Endothelial cell of umbilical vein (primary cell): ENCODE results near the gene NAA60. TPM values are rescaled to one million over a fixed set of nuclear protein-coding genes. Genes with fewer than 3 reads are reported as not detected.
"Not testable (repeated sequence)": the region's sequence is repeated elsewhere in the genome, so short reads cannot be mapped to it uniquely, and the experiment has no call there.

Experiments used
- BruUV-seq: library from RNA; stranded (reverse); fragments of 400-500 nt; replicated peaks from 2 replicates; lab custom pipeline; 2021; lab: Mats Ljungman, UMichigan
- CTCF ChIA-PET: fragments of 300-600, 350-600 bp; sonication (Branson Sonifier 250); formaldehyde crosslinking; loops from one replicate; lab custom pipeline; 2021; ENCODE audit warnings: antibody characterized with exemption, inconsistent platforms; lab: Charles Lee
- POLR2A ChIA-PET: fragments of 300-600, 350-600 bp; sonication (Branson Sonifier 250); formaldehyde crosslinking; loops from one replicate; lab custom pipeline; 2021; ENCODE audit warnings: antibody characterized with exemption, inconsistent platforms; lab: Charles Lee
- DNase-seq: peaks from one replicate; pipeline ENCODE4 v3.0.0-alpha.2; 2011; ENCODE audit warnings: low read depth, low spot score
- FAIRE-seq: peaks from 2 replicates; lab custom pipeline; 2011; peaks lifted over from hg19 to GRCh38; lab: Jason Lieb, UNC
- H2AFZ ChIP-seq: 2 replicates; pipeline ENCODE4 v1.6.0; 2012; ENCODE audit warnings: low read depth, low read length, control low read depth, inconsistent platforms
- H3K27ac ChIP-seq: 2 replicates; pipeline ENCODE4 v1.5.1; 2011; ENCODE audit warnings: low read depth, mild to moderate bottlenecking, control low read depth, low read length, moderate library complexity; ENCODE audit not compliant: insufficient read depth
- H3K27me3 ChIP-seq, 2 experiments: 2 replicates each; pipeline versions ENCODE4 v1.6.0 to v1.6.1; 2011; ENCODE audit warnings: low read length in 2 of 2, mixed read lengths in 1 of 2; ENCODE audit not compliant: control insufficient read depth in 2 of 2, insufficient read depth in 2 of 2
- H3K36me3 ChIP-seq, 2 experiments: 2 replicates in 1 of 2; 3 replicates in 1 of 2; pipeline ENCODE4 v1.5.1; 2011; ENCODE audit warnings: low read length in 2 of 2, mild to moderate bottlenecking in 1 of 2, moderate library complexity in 1 of 2; ENCODE audit not compliant: control insufficient read depth in 2 of 2, insufficient read depth in 2 of 2; ENCODE audit errors: extremely low read depth in 1 of 2
- H3K4me1 ChIP-seq: 3 replicates; pipeline ENCODE4 v1.5.1; 2011; ENCODE audit warnings: mild to moderate bottlenecking, low read length; ENCODE audit not compliant: control insufficient read depth, insufficient read depth; ENCODE audit errors: extremely low read depth
- H3K4me2 ChIP-seq: 2 replicates; pipeline ENCODE4 v1.6.1; 2011; ENCODE audit warnings: low read length, control low read depth, mixed read lengths; ENCODE audit not compliant: insufficient read depth
- H3K4me3 ChIP-seq, 3 experiments: fragments of 200-600 bp in 1 of 3; sonication (generic), shearing (Covaris generic) in 1 of 3; replicated peaks in 1 of 3; 2 replicates each; pipeline ENCODE4 v1.5.1; 2011 to 2016; ENCODE audit warnings: control low read depth in 3 of 3, low read length in 3 of 3, mild to moderate bottlenecking in 2 of 3, inconsistent platforms in 1 of 3, low read depth in 1 of 3, moderate library complexity in 1 of 3; ENCODE audit not compliant: insufficient read depth in 1 of 3
- H3K79me2 ChIP-seq: 2 replicates; pipeline ENCODE4 v1.6.0; 2012; ENCODE audit warnings: low read length, inconsistent platforms; ENCODE audit not compliant: control insufficient read depth, insufficient read depth
- H3K9ac ChIP-seq: replicated peaks from 2 replicates; pipeline ENCODE3; 2011; ENCODE audit warnings: low read length, control low read depth; ENCODE audit not compliant: insufficient read depth; ENCODE audit errors: extremely low read depth
- H3K9me1 ChIP-seq: replicated peaks from 3 replicates; pipeline ENCODE4 v1.6.0; 2011; ENCODE audit warnings: mild to moderate bottlenecking, low read length; ENCODE audit not compliant: control insufficient read depth, insufficient read depth; ENCODE audit errors: extremely low read depth
- H3K9me3 ChIP-seq: replicated peaks from 2 replicates; pipeline ENCODE4 v1.5.1; 2012; ENCODE audit warnings: low read length, inconsistent platforms; ENCODE audit not compliant: control insufficient read depth, insufficient read depth
- H4K20me1 ChIP-seq: replicated peaks from 2 replicates; pipeline ENCODE3; 2011; ENCODE audit warnings: mild to moderate bottlenecking, low read length; ENCODE audit not compliant: control insufficient read depth, insufficient read depth; ENCODE audit errors: extremely low read depth
- CTCF ChIP-seq, 2 donors: IDR thresholded peaks; 1 replicate in 1 of 2; 2 replicates in 1 of 2; pipeline ENCODE4 v1.5.1; 2011; ENCODE audit warnings: low read length in 2 of 2, mild to moderate bottlenecking in 2 of 2, moderate library complexity in 2 of 2, control low read depth in 1 of 2, inconsistent platforms in 1 of 2, low read depth in 1 of 2; ENCODE audit not compliant: insufficient read depth in 1 of 2; ENCODE audit errors: extremely low read depth in 1 of 2
- EZH2 ChIP-seq: IDR thresholded peaks from 2 replicates; pipeline ENCODE4 v1.6.1; 2012; ENCODE audit warnings: borderline replicate concordance, low read depth, mild to moderate bottlenecking, moderate library complexity, low read length, inconsistent platforms; ENCODE audit not compliant: severe bottlenecking
- FOS ChIP-seq: IDR thresholded peaks from 2 replicates; pipeline ENCODE4 v1.6.1; 2011; ENCODE audit warnings: mild to moderate bottlenecking, low read length, moderate library complexity, borderline replicate concordance; ENCODE audit not compliant: insufficient read depth
- GATA2 ChIP-seq: IDR thresholded peaks from 2 replicates; pipeline ENCODE4 v1.7.0; 2011; ENCODE audit warnings: low read depth, mild to moderate bottlenecking, moderate library complexity, mixed read lengths, low read length; ENCODE audit not compliant: insufficient read length, insufficient read depth
- JUN ChIP-seq: IDR thresholded peaks from 2 replicates; pipeline ENCODE4 v1.6.1; 2011; ENCODE audit warnings: borderline replicate concordance, low read depth; ENCODE audit not compliant: insufficient read length, insufficient read depth
- MAX ChIP-seq: IDR thresholded peaks from 2 replicates; pipeline ENCODE4 v1.6.1; 2011; ENCODE audit not compliant: insufficient read depth, insufficient read length
- MYC ChIP-seq: IDR thresholded peaks from one replicate; pipeline ENCODE4 v1.6.1; 2011; ENCODE audit warnings: mild to moderate bottlenecking, low read depth, low read length
- POLR2A ChIP-seq: IDR thresholded peaks from 2 replicates; pipeline ENCODE4 v1.6.1; 2012; ENCODE audit warnings: low read depth, mild to moderate bottlenecking, control low read depth, low read length
- POLR2AphosphoS5 ChIP-seq: IDR thresholded peaks from 2 replicates; pipeline ENCODE4 v1.6.1; 2012; ENCODE audit warnings: low read depth, mild to moderate bottlenecking, control low read depth, low read length, moderate library complexity; ENCODE audit not compliant: insufficient read depth
- dilution Hi-C: fragments of 300-500 bp; cut with MboI; formaldehyde crosslinking; loops from one replicate; pipeline ENCODE4 v1.15.0; 2019; ENCODE audit warnings: low sequenced_read_pairs; ENCODE audit not compliant: extremely low pct_ligation_motif_present
- intact Hi-C: fragments of 100-400 bp; cut with micrococcal nuclease; formaldehyde crosslinking; loops from one replicate; pipeline ENCODE4 v1.10.0; 2022
- polyA plus RNA-seq, 4 experiments: library from polyadenylated mRNA; depleted of rRNA in 3 of 4; stranded (reverse) in 3 of 4; unstranded in 1 of 4; fragments of >200 nt; gene quantifications; 2 replicates each; pipeline versions ENCODE4 v1.2.1 to v1.2.3, GENCODE V29; 2011 to 2012; ENCODE audit warnings: missing spikeins in 1 of 4
- total RNA-seq: library from RNA; stranded (reverse); gene quantifications from 2 replicates; pipeline ENCODE4 v1.2.3, GENCODE V29; 2021

The NAA60 gene
- total and polyA plus RNA-seq, 2 donors (not counting 3 experiments of a cell fraction or from before 2014, with no cell fraction given) = 22.1 to 42.9 TPM

GRCh38 chr16:3474136-3474779 is 30.8 kb downstream of the NAA60 start:
- Histone ChIP-seq H3K79me2 (peaks cover 61% of the 10 kb centered on the region), H3K4me3 (no peak overlapping the region), H3K4me1 (no peaks in the 10 kb centered on the region), H3K27ac (no peak overlapping the region), H4K20me1 (no peaks in the 10 kb centered on the region), H2AFZ (no peak overlapping the region), H3K36me3 (peaks cover 0 to 9% of the 10 kb centered on the region in 2 experiments), H3K9ac (no peak overlapping the region), H3K27me3 (no peaks in the 10 kb centered on the region), H3K9me1 (no peaks in the 10 kb centered on the region), H3K4me2 (no peak overlapping the region), H3K9me3 (no peaks in the 10 kb centered on the region)
- DNase-seq (no peak), FAIRE-seq (no peak)
- BruUV-seq = no TSS peak
- intact Hi-C loops (no loop called here), dilution Hi-C loops (no loop called here)
- POLR2A ChIA-PET = no interaction called here
- TF ChIP-seq POLR2A (no peak), GATA2 (no peak), POLR2AphosphoS5 (no peak), EZH2 (no peak), FOS (no peak), JUN (no peak), MYC (no peak), CTCF (IDR thresholded peaks at IDR 0.05; ENCODE audit: extremely low read depth in 1 of 2, insufficient read depth in 1 of 2, low read depth in 1 of 2, low read length in 2 of 2) (no peak), MAX (no peak)
- CTCF ChIA-PET = interaction anchor here (1.4 kb wide), 1 partner anchor 208 kb away, joined by 3 read pairs; no protein-coding TSS in a partner anchor

GRCh38 chr16:3474870-3475269 is 31.4 kb downstream of the NAA60 start:
- DNase-seq, H3K9me1 ChIP-seq, BruUV-seq, H3K27ac ChIP-seq, H3K9me3 ChIP-seq, FAIRE-seq, dilution Hi-C loops, H2AFZ ChIP-seq, POLR2A ChIA-PET, H4K20me1 ChIP-seq, H3K4me2 ChIP-seq, H3K9ac ChIP-seq, intact Hi-C loops, H3K4me3 ChIP-seq, H3K27me3 ChIP-seq, H3K4me1 ChIP-seq: not testable (repeated sequence)
- CTCF ChIA-PET = interaction anchor here (1.4 kb wide), 1 partner anchor 208 kb away, joined by 3 read pairs; no protein-coding TSS in a partner anchor
- Histone ChIP-seq H3K36me3 (peaks cover 0 to 13% of the 10 kb centered on the region in 2 experiments), H3K79me2 (peaks cover 57% of the 10 kb centered on the region)
